Hepatocyte (in vitro differentiated cells): ENCODE results near the gene TRMO. TPM values are rescaled to one million over a fixed set of nuclear protein-coding genes. Genes with fewer than 3 reads are reported as not detected.

Experiments
- DNase-seq: peaks from one replicate; pipeline ENCODE4 v3.0.0-alpha.2; 2016; ENCODE audit warnings: low spot score
- H2AFZ ChIP-seq: fragments of 200-600 bp; sonication (generic); 2 replicates; pipeline ENCODE4 v1.6.0; 2016; ENCODE audit warnings: antibody characterized with exemption, mild to moderate bottlenecking
- H3K27ac ChIP-seq: fragments of 200-600 bp; sonication (generic); 2 replicates; pipeline ENCODE4 v1.5.1; 2016; ENCODE audit warnings: mild to moderate bottlenecking
- H3K27me3 ChIP-seq: fragments of 200-600 bp; sonication (generic); 2 replicates; pipeline ENCODE4 v1.6.1; 2016
- H3K36me3 ChIP-seq: fragments of 200-600 bp; sonication (generic); replicated peaks from 2 replicates; pipeline ENCODE4 v1.5.1; 2016; ENCODE audit warnings: low read depth; ENCODE audit not compliant: insufficient read depth
- H3K4me1 ChIP-seq: fragments of 200-600 bp; sonication (generic); 2 replicates; pipeline ENCODE4 v1.5.1; 2016; ENCODE audit warnings: mild to moderate bottlenecking, moderate library complexity; ENCODE audit not compliant: insufficient read depth
- H3K4me2 ChIP-seq: fragments of 200-600 bp; sonication (generic); 2 replicates; pipeline ENCODE4 v1.6.0; 2016
- H3K4me3 ChIP-seq: fragments of 200-600 bp; sonication (generic); 2 replicates; pipeline ENCODE4 v1.5.1; 2016; ENCODE audit warnings: mild to moderate bottlenecking
- H3K79me2 ChIP-seq: fragments of 200-600 bp; sonication (generic); 2 replicates; pipeline ENCODE4 v1.6.0; 2017; ENCODE audit warnings: mild to moderate bottlenecking
- H3K9me2 ChIP-seq: fragments of 200-600 bp; sonication (generic); replicated peaks from 2 replicates; pipeline ENCODE4 v1.6.0; 2017; ENCODE audit warnings: mild to moderate bottlenecking; ENCODE audit not compliant: insufficient read depth
- H3K9me3 ChIP-seq: fragments of 200-600 bp; sonication (generic); 2 replicates; pipeline ENCODE4 v1.5.1; 2016; ENCODE audit warnings: low read depth, mild to moderate bottlenecking
- H4K20me1 ChIP-seq: fragments of 200-600 bp; sonication (generic); 2 replicates; pipeline ENCODE4 v1.6.0; 2016; ENCODE audit warnings: mild to moderate bottlenecking; ENCODE audit not compliant: insufficient read depth, poor library complexity, severe bottlenecking
- EZH2 ChIP-seq: fragments of 200-600 bp; sonication (generic); IDR thresholded peaks from 2 replicates; pipeline ENCODE4 v1.6.1; 2016; ENCODE audit warnings: antibody characterized with exemption, mild to moderate bottlenecking, borderline replicate concordance
- EZH2phosphoT487 ChIP-seq: fragments of 200-600 bp; sonication (generic); IDR thresholded peaks from one replicate; pipeline ENCODE4 v1.6.1; 2018; ENCODE audit warnings: antibody characterized with exemption, mild to moderate bottlenecking, low read depth, moderate library complexity; ENCODE audit not compliant: unreplicated experiment, severe bottlenecking
- WGBS: methylation state at CpG from one replicate; pipeline ENCODE4 v1.1.6; 2016; ENCODE audit warnings: low lambda C conversion rate; ENCODE audit errors: missing lambda C conversion rate; 5-methylcytosine and 5-hydroxymethylcytosine counted together
- polyA plus RNA-seq: library from polyadenylated mRNA; unstranded; fragments of >200 nt; fragmentation: Nextera tagmentation; extraction: Ambion mirVana; gene quantifications from 2 replicates; pipeline ENCODE4 v1.2.1, GENCODE V29; 2016
- total RNA-seq: library from RNA; depleted of rRNA; stranded (reverse); fragments of >200 nt; gene quantifications from 2 replicates; pipeline ENCODE4 v1.2.3, GENCODE V29; 2014
- TF ChIP-seq, protein P1 (sequence below): fragments of 200-600 bp; sonication (generic); IDR thresholded peaks from 2 replicates; pipeline ENCODE4 v1.5.1; 2016; ENCODE audit warnings: antibody characterized with exemption, mild to moderate bottlenecking; ENCODE audit not compliant: poor library complexity

Gene TRMO
- total and polyA plus RNA-seq, 2 experiments from 2014 or later: 10.8 to 22.6 TPM

DNA sequence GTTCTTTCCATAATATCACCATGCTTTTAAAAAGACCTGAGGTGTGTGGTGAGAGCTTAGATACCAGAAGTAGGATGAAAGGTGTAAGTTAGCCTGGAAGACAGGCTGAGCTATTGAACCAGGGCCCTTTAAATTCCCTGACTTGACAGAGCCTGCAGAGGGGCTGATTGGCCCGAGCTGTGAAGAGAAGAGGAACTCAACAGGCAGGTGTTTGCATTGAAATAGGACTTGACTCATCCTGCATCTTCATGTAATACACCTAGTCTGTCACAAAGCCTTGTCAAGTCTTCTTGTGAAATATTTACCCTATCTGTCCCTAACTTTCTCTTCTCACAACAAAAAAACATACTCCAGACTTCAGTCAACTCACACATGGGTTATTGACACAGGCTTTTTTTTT, 44.2 kb upstream of the TRMO start:
- no peak overlapping the region for H3K27ac ChIP-seq
- TF ChIP-seq, protein P1, sequence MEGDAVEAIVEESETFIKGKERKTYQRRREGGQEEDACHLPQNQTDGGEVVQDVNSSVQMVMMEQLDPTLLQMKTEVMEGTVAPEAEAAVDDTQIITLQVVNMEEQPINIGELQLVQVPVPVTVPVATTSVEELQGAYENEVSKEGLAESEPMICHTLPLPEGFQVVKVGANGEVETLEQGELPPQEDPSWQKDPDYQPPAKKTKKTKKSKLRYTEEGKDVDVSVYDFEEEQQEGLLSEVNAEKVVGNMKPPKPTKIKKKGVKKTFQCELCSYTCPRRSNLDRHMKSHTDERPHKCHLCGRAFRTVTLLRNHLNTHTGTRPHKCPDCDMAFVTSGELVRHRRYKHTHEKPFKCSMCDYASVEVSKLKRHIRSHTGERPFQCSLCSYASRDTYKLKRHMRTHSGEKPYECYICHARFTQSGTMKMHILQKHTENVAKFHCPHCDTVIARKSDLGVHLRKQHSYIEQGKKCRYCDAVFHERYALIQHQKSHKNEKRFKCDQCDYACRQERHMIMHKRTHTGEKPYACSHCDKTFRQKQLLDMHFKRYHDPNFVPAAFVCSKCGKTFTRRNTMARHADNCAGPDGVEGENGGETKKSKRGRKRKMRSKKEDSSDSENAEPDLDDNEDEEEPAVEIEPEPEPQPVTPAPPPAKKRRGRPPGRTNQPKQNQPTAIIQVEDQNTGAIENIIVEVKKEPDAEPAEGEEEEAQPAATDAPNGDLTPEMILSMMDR: no peak
- no peaks in the 10 kb centered on the region for H3K27me3 ChIP-seq
- H3K9me2 ChIP-seq: no peaks in the 10 kb centered on the region
- no peaks in the 10 kb centered on the region for H3K79me2 ChIP-seq
- no peaks in the 10 kb centered on the region for H3K9me3 ChIP-seq
- no peak for DNase-seq
- H4K20me1 ChIP-seq: no peaks in the 10 kb centered on the region
- no peaks in the 10 kb centered on the region for H3K4me1 ChIP-seq
- H3K4me2 ChIP-seq: no peak overlapping the region
- no peak overlapping the region for H2AFZ ChIP-seq
- H3K36me3 ChIP-seq: no peaks in the 10 kb centered on the region
- H3K4me3 ChIP-seq: no peak overlapping the region
- 6% methylated on average over 1 of the region's 1 CpG for WGBS

DNA sequence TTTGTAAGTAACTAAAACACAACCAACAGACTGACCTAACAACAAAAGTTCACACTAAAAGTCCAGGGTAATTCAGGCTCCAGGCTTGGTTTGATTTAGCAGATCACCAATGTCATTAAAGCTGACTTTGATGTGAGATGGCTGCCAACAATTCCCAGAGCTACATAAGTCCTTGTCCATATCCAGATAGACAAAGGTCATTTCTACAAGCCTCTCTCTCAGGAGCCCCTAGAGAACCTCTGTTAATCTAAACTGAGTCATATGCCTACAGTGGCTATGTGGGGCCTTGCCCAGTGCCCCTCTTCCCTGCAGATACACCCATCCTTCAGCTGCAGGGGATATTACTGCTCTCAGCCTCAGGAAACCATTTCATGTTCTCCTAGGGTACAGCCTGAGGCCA, 42.6 kb upstream of the TRMO start:
- Histone ChIP-seq H3K27ac (no peak overlapping the region), H3K9me2 (no peaks in the 10 kb centered on the region), H3K79me2 (no peaks in the 10 kb centered on the region), H3K27me3 (no peaks in the 10 kb centered on the region), H4K20me1 (no peaks in the 10 kb centered on the region), H2AFZ (no peak overlapping the region), H3K4me2 (no peak overlapping the region), H3K36me3 (no peaks in the 10 kb centered on the region), H3K4me1 (no peaks in the 10 kb centered on the region), H3K4me3 (no peak overlapping the region), H3K9me3 (no peaks in the 10 kb centered on the region)
- DNase-seq: no peak
- no peak for TF ChIP-seq EZH2
- no peak for TF ChIP-seq EZH2phosphoT487
- TF ChIP-seq, protein P1: no peak

DNA sequence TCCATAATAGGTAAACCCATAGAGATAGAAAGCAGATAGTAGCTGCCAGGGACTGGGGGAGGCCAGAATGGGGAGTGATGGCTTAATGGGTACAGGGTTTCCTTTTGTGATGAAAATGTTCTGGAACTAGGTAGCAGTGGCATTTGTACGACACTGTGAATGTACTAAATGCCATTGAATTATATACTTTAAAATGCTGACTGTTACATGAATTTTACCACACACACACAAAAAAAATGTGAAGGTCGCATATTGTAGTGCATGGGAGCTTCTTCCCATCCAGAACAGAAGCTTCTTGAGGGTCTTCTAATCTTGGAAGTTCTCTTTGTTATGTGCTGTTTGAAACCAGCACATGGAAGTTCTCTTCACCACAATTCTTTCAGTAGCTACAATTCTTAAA, 40.9 kb upstream of the TRMO start:
- no peak for DNase-seq
- WGBS: 93% methylated on average over 2 of the region's 2 CpGs
- Histone ChIP-seq H3K36me3 (no peaks in the 10 kb centered on the region), H3K9me2 (no peaks in the 10 kb centered on the region), H3K79me2 (no peaks in the 10 kb centered on the region), H4K20me1 (no peaks in the 10 kb centered on the region), H2AFZ (no peak overlapping the region), H3K4me3 (no peak overlapping the region), H3K4me2 (no peak overlapping the region), H3K27me3 (no peaks in the 10 kb centered on the region), H3K9me3 (no peaks in the 10 kb centered on the region), H3K27ac (no peak overlapping the region), H3K4me1 (no peaks in the 10 kb centered on the region)
- TF ChIP-seq EZH2phosphoT487 (no peak), EZH2 (no peak)
- TF ChIP-seq, protein P1: no peak

DNA sequence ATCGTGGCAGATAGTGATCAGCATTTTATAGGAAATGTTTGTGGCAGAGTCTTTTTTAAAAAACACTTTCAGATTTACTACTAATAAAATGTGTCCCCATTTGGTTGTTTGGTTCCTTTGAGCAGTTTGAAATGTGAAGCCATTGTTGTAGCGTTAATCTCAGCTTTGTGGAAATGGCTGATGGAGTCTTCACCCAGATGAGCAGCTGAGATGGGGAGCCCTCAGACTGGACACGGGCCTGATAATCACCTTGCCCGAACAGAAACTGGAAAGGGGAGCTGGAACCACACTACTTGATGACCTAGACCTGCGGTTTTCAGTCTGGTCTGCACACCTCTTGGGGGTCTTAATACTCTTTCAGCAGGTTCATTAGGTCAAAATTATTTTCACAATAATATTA, 40.3 kb upstream of the TRMO start:
- Histone ChIP-seq H3K27me3 (no peaks in the 10 kb centered on the region), H3K79me2 (no peaks in the 10 kb centered on the region), H4K20me1 (no peaks in the 10 kb centered on the region), H3K27ac (no peak overlapping the region), H3K4me1 (no peaks in the 10 kb centered on the region), H3K9me3 (no peaks in the 10 kb centered on the region), H3K4me2 (no peak overlapping the region), H3K36me3 (no peaks in the 10 kb centered on the region), H3K9me2 (no peaks in the 10 kb centered on the region), H3K4me3 (no peak overlapping the region), H2AFZ (no peak overlapping the region)
- WGBS: 88% methylated on average over 5 of the region's 5 CpGs
- no peak for DNase-seq
- TF ChIP-seq EZH2 (no peak), EZH2phosphoT487 (no peak)
- TF ChIP-seq, protein P1: no peak
